ENCODE measurements around the gene SLC41A1.
"Not testable (repeated sequence)": the region's sequence is repeated elsewhere in the genome, so short reads cannot be mapped to it uniquely, and the experiment has no call there.

GRCh38 chr1:205823260-205823659, 10.3 kb upstream of the SLC41A1 start:
- TF ChIP-seq EZH2 (IDR thresholded peaks at IDR 0.05; ENCODE audit: insufficient read depth, poor library complexity, severe bottlenecking); EZH2phosphoT487 (IDR thresholded peaks at IDR 0.05; ENCODE audit: insufficient read depth, low read depth): not testable (repeated sequence)

All from GM23248 (cell line).